Skeletal muscle satellite cell (primary cell): Measurements from ENCODE around the gene C1orf159.

Experiments
- H3K27me3 ChIP-seq: 2 replicates; pipeline ENCODE4 v1.7.0; 2013; ENCODE audit warnings: low read length; ENCODE audit not compliant: control insufficient read depth, insufficient read depth
- H3K36me3 ChIP-seq: 2 replicates; pipeline ENCODE4 v1.7.0; 2013; ENCODE audit warnings: mild to moderate bottlenecking, control low read depth, low read length; ENCODE audit not compliant: insufficient read depth
- H3K4me1 ChIP-seq: 2 replicates; pipeline ENCODE4 v1.7.0; 2013; ENCODE audit warnings: low read length; ENCODE audit not compliant: control insufficient read depth, insufficient read depth
- H3K4me2 ChIP-seq: 2 replicates; pipeline ENCODE4 v1.7.0; 2013; ENCODE audit warnings: mild to moderate bottlenecking, low read length
- H3K4me3 ChIP-seq: 2 replicates; pipeline ENCODE4 v1.7.0; 2013; ENCODE audit warnings: low read length
- H3K9ac ChIP-seq: 2 replicates; pipeline ENCODE4 v1.7.0; 2013; ENCODE audit warnings: mild to moderate bottlenecking, low read depth, low read length, moderate library complexity
- H3K9me3 ChIP-seq: replicated peaks from 2 replicates; pipeline ENCODE4 v1.7.0; 2013; ENCODE audit warnings: mild to moderate bottlenecking, control low read depth, low read length

Gene C1orf159

DNA sequence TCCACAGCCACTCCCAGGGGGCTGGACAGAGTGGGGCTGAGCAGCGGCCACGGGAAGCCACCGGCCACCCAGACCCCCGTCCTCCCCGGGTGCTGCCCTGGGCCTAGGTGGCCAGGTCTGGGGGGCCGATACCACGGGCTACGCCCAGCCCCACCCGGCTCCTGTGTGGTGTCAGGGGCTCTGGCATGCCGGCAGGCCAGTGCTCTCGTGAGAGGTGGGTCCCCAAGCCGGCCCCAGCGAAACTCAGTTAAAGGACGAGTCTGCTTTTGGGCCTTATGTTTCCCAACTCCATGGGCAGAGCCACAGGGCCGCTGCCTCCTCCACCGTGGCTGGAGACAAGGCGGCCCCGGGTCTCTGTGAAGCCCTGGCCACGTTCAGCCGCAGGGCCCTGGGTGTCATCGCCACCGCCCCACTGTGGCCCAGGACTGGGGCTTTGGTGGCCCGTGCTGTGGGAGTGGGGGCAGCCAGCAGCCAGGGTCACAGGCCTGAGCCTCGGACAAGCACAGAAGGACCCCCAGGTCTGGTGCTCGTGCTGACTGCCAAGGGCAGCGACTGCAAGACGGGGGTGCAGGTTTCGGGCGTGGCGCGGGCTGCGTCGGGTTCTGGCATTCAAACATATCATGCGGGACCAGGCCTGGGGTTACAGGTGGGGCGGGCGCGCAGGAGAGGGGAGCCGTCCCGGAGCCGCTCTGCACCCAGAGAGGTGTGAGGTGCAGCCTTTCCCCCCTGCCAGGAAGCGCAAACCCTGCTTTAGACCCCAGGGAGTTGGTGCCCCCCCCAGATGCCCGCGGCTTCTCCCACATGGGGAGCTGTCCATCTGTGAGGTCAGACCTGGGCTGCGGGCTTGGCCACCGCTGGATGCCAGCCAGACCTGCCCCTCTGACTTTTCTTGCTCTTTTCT lies 11.9 kb upstream of the C1orf159 start:
- no peaks in the 10 kb centered on the region for H3K9me3 ChIP-seq
- peaks cover 10% of the 10 kb centered on the region for H3K27me3 ChIP-seq
- H3K4me3 ChIP-seq = no peak overlapping the region
- H3K4me1 ChIP-seq = no peaks in the 10 kb centered on the region
- no peaks in the 10 kb centered on the region for H3K36me3 ChIP-seq
- H3K4me2 ChIP-seq = no peak overlapping the region
- no peak overlapping the region for H3K9ac ChIP-seq

DNA sequence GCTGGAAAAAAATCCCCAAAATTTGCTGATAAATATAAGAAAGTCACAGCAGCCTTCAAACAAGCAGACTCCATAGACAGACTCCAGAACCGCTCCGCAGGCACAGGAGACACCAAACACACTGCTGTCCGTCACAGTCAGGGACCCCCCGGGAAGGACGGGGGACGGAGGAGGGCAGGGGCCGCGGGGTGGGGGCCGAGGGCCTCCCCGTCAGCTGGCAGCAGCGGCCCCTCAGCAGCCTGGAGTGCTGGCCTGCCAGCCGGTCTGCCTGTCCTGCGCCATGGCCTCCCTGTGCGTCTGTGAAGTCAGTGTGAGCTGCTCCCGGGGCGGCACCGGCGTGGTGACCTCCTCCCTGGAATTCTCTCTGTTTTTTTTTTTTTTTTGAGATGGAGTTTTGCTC lies 10.1 kb upstream of the C1orf159 start:
- Histone ChIP-seq H3K9ac (no peak overlapping the region), H3K9me3 (no peaks in the 10 kb centered on the region), H3K4me1 (peaks cover 7% of the 10 kb centered on the region), H3K27me3 (peaks cover 5% of the 10 kb centered on the region), H3K4me3 (no peak overlapping the region), H3K36me3 (no peaks in the 10 kb centered on the region), H3K4me2 (no peak overlapping the region)

DNA sequence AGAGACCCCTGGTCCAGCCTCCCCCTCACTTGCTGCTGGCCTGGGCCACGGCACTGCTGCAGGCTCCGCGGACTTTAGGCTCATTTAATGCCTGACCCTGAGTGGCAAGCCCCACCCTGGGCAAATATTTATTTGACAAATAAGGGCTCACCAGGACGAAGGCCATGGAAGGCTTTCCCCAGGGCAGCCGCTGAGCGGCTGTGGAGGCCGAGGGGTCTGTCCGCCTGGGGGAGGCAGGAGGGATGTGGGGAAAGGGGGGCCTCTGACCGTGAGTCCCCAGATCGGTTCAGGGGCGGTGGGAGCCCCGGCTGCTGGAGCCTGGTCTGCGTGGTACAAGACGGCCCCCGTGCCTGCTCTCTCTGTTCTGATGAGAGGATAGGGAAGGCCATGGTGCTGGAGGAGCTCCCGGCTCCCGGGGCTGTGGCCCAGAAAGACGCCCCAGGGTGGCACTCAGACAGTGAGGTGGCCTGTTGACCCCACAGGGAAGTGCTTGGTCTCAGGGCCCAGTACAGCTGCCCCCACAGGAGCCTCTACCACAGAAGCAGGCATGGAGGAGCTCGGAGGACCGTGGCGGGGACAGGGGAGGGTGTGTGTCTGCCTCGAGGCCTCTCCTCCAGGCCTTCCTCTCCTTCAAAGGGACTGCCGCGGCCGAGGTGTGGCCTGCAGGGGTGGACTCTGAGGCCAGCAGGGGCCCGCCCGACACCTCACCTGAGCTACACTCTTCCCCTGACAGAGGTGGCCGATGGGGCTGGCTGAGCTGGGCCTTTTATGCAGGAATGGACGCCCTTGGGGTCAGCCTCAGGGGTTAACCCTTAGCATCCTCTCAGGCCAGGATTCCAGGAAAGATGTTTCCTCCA lies 9.1 kb upstream of the C1orf159 start:
- Histone ChIP-seq H3K27me3 (no peaks in the 10 kb centered on the region), H3K9me3 (no peaks in the 10 kb centered on the region), H3K36me3 (no peaks in the 10 kb centered on the region), H3K4me1 (peaks cover 7% of the 10 kb centered on the region), H3K4me2 (no peak overlapping the region), H3K9ac (no peak overlapping the region), H3K4me3 (no peak overlapping the region)

DNA sequence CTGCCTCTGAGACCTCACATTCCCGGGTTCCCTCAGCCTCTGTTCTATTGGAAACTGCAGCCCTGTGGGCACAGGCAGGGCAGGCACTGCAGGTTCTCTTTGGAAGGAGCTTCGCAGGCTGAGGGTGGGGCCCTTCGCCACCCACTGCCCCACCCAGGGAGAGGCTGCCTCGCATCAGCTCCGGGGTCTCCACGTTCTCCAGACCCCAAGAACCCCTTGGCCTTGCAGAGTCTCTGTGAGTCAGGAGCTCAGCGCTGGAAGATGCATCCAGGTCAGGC lies 8.6 kb upstream of the C1orf159 start:
- Histone ChIP-seq H3K9me3 (no peaks in the 10 kb centered on the region), H3K27me3 (no peaks in the 10 kb centered on the region), H3K4me2 (no peak overlapping the region), H3K36me3 (no peaks in the 10 kb centered on the region), H3K9ac (no peak overlapping the region), H3K4me3 (no peak overlapping the region), H3K4me1 (peaks cover 7% of the 10 kb centered on the region)

DNA sequence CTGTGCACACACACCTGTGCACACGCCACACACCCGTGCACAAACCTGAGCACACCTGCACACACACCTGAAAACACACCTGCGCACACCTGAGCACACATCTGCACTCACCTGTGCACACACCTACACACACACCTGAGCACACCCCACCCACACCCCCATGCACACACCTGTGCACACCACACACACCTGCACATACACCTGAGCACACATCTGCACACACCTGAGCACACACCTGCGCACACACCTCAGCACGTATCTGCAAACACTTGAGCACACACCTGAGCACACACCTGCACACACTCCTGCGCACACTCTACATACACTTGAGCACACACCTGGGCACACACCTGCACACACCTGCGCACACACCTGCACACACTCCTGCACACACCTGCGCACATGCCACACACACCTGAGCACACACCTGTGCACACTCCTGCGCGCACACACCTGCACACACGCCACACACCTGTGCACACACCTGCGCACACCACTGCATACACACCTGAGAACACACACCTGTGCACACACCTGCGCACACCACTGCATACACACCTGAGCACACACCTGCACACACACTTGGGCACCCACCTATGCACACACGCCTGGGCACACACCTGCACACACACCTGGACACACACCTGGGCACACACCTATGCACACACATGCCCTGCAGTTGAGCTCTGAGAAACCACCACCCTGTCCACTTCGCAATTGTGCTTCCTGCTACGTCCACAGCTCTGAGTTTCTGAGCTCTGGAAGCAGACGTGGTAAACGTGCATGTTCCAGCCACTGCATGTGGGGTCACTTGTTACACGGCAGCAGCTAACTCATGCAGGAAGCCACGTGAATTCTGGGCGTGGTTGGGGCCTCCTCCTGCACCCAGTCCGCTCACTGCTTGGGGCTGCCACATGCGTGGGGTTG lies 8.0 kb upstream of the C1orf159 start:
- H3K36me3 ChIP-seq = no peaks in the 10 kb centered on the region
- H3K27me3 ChIP-seq = peaks cover 5% of the 10 kb centered on the region
- H3K4me1 ChIP-seq = peaks cover 7% of the 10 kb centered on the region
- H3K4me2 ChIP-seq = no peak overlapping the region
- no peaks in the 10 kb centered on the region for H3K9me3 ChIP-seq
- H3K9ac ChIP-seq = no peak overlapping the region
- no peak overlapping the region for H3K4me3 ChIP-seq

DNA sequence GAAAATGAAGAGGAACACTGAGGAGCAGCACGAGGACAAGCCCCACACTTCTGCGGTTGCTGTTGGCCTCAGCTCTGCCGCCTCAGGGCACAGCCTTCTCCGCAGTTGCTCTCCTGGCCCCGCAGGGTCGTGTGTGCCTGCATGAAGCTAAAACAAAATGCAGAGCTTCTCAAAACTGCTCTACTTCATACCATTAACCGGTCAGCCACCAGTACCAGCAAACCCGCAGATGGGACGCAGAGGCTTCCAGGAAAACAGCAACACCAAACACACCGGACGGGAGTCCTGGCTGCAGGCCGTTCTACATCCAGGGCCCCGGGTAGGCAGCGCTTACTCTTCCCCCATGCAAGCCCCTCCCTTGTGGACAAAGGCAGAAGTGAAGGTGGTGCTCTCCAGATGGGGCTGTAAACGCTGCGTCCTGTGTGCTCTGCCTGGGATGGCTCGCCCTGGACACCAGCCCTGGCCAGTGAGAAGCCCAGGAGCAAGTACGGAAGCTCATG lies 7.1 kb upstream of the C1orf159 start:
- H3K4me3 ChIP-seq = no peak overlapping the region

DNA sequence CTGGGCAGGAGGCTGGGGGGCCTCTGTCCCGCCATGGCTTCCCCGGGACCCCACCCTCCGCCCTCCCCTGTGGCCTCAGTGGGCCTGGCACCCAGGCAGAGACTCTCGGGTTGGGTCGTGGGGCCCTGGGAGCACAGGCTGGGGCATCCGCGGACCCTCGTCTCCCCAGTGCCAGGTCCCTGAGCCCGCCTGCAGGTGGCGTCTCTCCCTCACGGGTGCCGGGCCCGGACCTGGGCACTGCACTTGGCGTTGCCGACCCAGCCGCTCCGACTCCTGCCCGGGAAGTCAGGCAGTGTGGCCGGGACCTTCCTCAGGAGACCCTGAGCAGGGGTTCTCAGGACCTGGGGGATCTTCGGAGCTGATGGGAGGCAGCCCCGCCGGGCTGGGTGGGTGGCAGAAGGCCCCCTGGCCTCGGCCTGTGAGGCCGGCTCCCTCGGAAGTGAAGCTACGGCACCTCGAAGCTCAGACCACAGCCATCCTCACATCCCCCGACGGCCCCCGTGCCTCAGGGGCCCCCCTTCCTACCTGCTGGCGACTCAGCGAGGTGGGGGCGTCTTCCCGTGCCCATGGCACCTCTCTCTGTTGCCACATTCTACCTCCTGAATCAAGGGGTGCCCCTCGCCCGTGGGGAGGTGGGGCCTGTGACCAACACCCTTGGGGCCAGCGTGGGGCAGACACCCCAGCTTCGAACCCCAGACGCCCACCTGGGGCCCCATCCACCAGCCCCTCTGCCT lies 6.4 kb upstream of the C1orf159 start:
- Histone ChIP-seq H3K9ac (no peak overlapping the region), H3K4me3 (peak overlapping the region; percentile 60), H3K36me3 (no peaks in the 10 kb centered on the region), H3K9me3 (no peaks in the 10 kb centered on the region), H3K4me2 (peak overlapping the region; percentile 79), H3K4me1 (peaks cover 7% of the 10 kb centered on the region), H3K27me3 (peaks cover 20% of the 10 kb centered on the region)

More for the DNA sequence above, 7.1 kb upstream of the C1orf159 start:
- Histone ChIP-seq H3K9ac (no peak overlapping the region), H3K27me3 (peaks cover 12% of the 10 kb centered on the region), H3K4me2 (no peak overlapping the region), H3K9me3 (no peaks in the 10 kb centered on the region), H3K36me3 (no peaks in the 10 kb centered on the region), H3K4me1 (peaks cover 7% of the 10 kb centered on the region)

- Histone ChIP-seq H3K4me3 (peak overlapping the region; percentile 60), H3K36me3 (no peaks in the 10 kb centered on the region), H3K4me1 (peaks cover 7% of the 10 kb centered on the region), H3K4me2 (peak overlapping the region; percentile 79), H3K27me3 (peaks cover 21% of the 10 kb centered on the region), H3K9ac (no peak overlapping the region), H3K9me3 (no peaks in the 10 kb centered on the region)
Observed at GRCh38 chr1:1121611-1122077, 5.8 kb upstream of the C1orf159 start.

- Histone ChIP-seq H3K4me1 (peaks cover 7% of the 10 kb centered on the region), H3K27me3 (peaks cover 21% of the 10 kb centered on the region)
Observed at GRCh38 chr1:1120866-1121591, 5.1 kb upstream of the C1orf159 start.

GRCh38 chr1:1120096-1120495 lies 4.2 kb upstream of the C1orf159 start:
- Histone ChIP-seq H3K9ac (no peak overlapping the region), H3K4me3 (no peak overlapping the region), H3K9me3 (no peaks in the 10 kb centered on the region), H3K4me1 (peaks cover 7% of the 10 kb centered on the region), H3K36me3 (no peaks in the 10 kb centered on the region), H3K27me3 (peaks cover 21% of the 10 kb centered on the region), H3K4me2 (no peak overlapping the region)

More at GRCh38 chr1:1120866-1121591, 5.1 kb upstream of the C1orf159 start:
- H3K4me3 ChIP-seq = no peak overlapping the region
- H3K9me3 ChIP-seq = no peaks in the 10 kb centered on the region
- no peak overlapping the region for H3K4me2 ChIP-seq
- H3K9ac ChIP-seq = no peak overlapping the region
- no peaks in the 10 kb centered on the region for H3K36me3 ChIP-seq
